Panc1 (cell line): ENCODE results near the gene ATOH7. TPM values are rescaled to one million over a fixed set of nuclear protein-coding genes. Genes with fewer than 3 reads are reported as not detected.

ENCODE experiments used
- ATAC-seq: fragments of 200-7000 bp; cut with Tn5 transposase; 2 replicates; pipeline ENCODE4 v1.9.1; 2020; ENCODE audit warnings: mild to moderate bottlenecking, moderate library complexity
- BruUV-seq: library from RNA; stranded (reverse); fragments of 400-500 nt; replicated peaks from 2 replicates; lab custom pipeline; 2021; lab: Mats Ljungman, UMichigan
- CTCF ChIA-PET: fragments of 300-600 bp; sonication (Branson Sonifier 250); formaldehyde crosslinking; loops from one replicate; lab custom pipeline; 2022; ENCODE audit warnings: antibody characterized with exemption; lab: Charles Lee
- POLR2A ChIA-PET: fragments of 300-600 bp; sonication (Branson Sonifier 250); formaldehyde crosslinking; loops from one replicate; lab custom pipeline; 2022; ENCODE audit warnings: antibody characterized with exemption; lab: Charles Lee
- DNase-seq: peaks from one replicate; pipeline ENCODE4 v3.0.0-alpha.2; 2010; ENCODE audit warnings: low read depth, low spot score
- H3K27ac ChIP-seq: 2 replicates; pipeline ENCODE4 v1.5.1; 2011; ENCODE audit warnings: mild to moderate bottlenecking, low read length, inconsistent platforms
- H3K27me3 ChIP-seq: fragments of 200-500 bp; sonication (Bioruptor generic); 2 replicates; pipeline ENCODE4 v1.6.0; 2014; ENCODE audit warnings: low read length, inconsistent platforms; ENCODE audit not compliant: control insufficient read depth, insufficient read depth
- H3K36me3 ChIP-seq: fragments of 200-500 bp; sonication (Bioruptor generic); 2 replicates; pipeline ENCODE4 v1.5.1; 2014; ENCODE audit warnings: inconsistent platforms, mild to moderate bottlenecking, low read length, moderate library complexity; ENCODE audit not compliant: control insufficient read depth, insufficient read depth
- H3K4me1 ChIP-seq: 2 replicates; pipeline ENCODE4 v1.5.1; 2011; ENCODE audit warnings: inconsistent platforms, mild to moderate bottlenecking, low read length, moderate library complexity; ENCODE audit not compliant: control insufficient read depth, insufficient read depth
- H3K4me3 ChIP-seq, 2 experiments: 2 replicates each; pipeline ENCODE4 v1.5.1; 2011 to 2012; ENCODE audit warnings: low read depth in 2 of 2, low read length in 2 of 2, mild to moderate bottlenecking in 2 of 2, inconsistent platforms in 1 of 2, moderate library complexity in 1 of 2
- H3K9me3 ChIP-seq: fragments of 200-500 bp; sonication (Bioruptor generic); 2 replicates; pipeline ENCODE4 v1.5.1; 2014; ENCODE audit warnings: low read depth, mild to moderate bottlenecking, inconsistent platforms, low read length, moderate library complexity; ENCODE audit not compliant: control insufficient read depth, insufficient read depth
- CTCF ChIP-seq: fragments of 450-650 bp; IDR thresholded peaks from 2 replicates; pipeline ENCODE4 v1.5.1; 2017; ENCODE audit warnings: mild to moderate bottlenecking
- POLR2AphosphoS5 ChIP-seq: IDR thresholded peaks from 2 replicates; pipeline ENCODE4 v1.6.1; 2012; ENCODE audit warnings: mild to moderate bottlenecking, low read depth, low read length, moderate library complexity
- REST ChIP-seq, 2 experiments: IDR thresholded peaks; 2 replicates each; pipeline ENCODE4 v1.6.1; 2011 to 2012; ENCODE audit warnings: low read depth in 2 of 2, control low read depth in 1 of 2, low read length in 1 of 2, mild to moderate bottlenecking in 1 of 2, moderate library complexity in 1 of 2; ENCODE audit not compliant: insufficient read depth in 1 of 2
- SIN3A ChIP-seq: IDR thresholded peaks from 2 replicates; pipeline ENCODE4 v1.6.1; 2012; ENCODE audit warnings: low read depth, mild to moderate bottlenecking, low read length, moderate library complexity, borderline replicate concordance; ENCODE audit not compliant: insufficient read depth
- TCF7L2 ChIP-seq: IDR thresholded peaks from 2 replicates; pipeline ENCODE4 v1.6.1; 2011; ENCODE audit warnings: mild to moderate bottlenecking, low read depth, low read length, inconsistent platforms
- in situ Hi-C: cut with HindIII; loops from 2 replicates; pipeline ENCODE4 v1.10.0; 2016; ENCODE audit warnings: low sequenced_read_pairs, low pct_unique_long_range_greater_than_20kb
- intact Hi-C: fragments of 100-400 bp; cut with micrococcal nuclease; formaldehyde crosslinking; loops from one replicate; pipeline ENCODE4 v1.10.0; 2022; ENCODE audit not compliant: unreplicated experiment
- total RNA-seq: library from RNA; stranded (reverse); gene quantifications from one replicate; pipeline ENCODE4 v1.2.1, GENCODE V29; 2021; ENCODE audit not compliant: unreplicated experiment

Gene ATOH7
- total RNA-seq, 1 experiment from 2014 or later = 0.28 TPM

GRCh38 chr10:68231106-68231816, 652 bp downstream of the ATOH7 start:
- Histone ChIP-seq H3K27me3 (no peaks in the 10 kb centered on the region), H3K4me1 (peaks cover 12% of the 10 kb centered on the region), H3K27ac (peak overlapping the region; percentile 85), H3K4me3 (peak overlapping the region; percentile 59 to 79), H3K9me3 (no peaks in the 10 kb centered on the region), H3K36me3 (no peaks in the 10 kb centered on the region)
- ChIA-PET POLR2A (interaction anchor here (0.6 to 0.7 kb wide), 4 partner anchors 12 to 300 kb away, joined by 3 to 7 read pairs (median 4); no protein-coding TSS in a partner anchor), CTCF (interaction anchor here (1.1 kb wide), 1 partner anchor 19 kb away, joined by 6 read pairs; no protein-coding TSS in a partner anchor)
- in situ Hi-C loops = no loop called here
- DNase-seq (peak; percentile 48), ATAC-seq (peak; percentile 98)
- BruUV-seq = no TSS peak
- no peak for TF ChIP-seq REST (IDR thresholded peaks at IDR 0.05; ENCODE audit: insufficient read depth in 1 of 2, low read depth in 2 of 2, low read length in 1 of 2)
- TF ChIP-seq POLR2AphosphoS5 = peak; percentile 80
- TF ChIP-seq SIN3A = 0 out of 2 replicates have a peak, but pooled peaks have one; percentile 33
- peak; percentile 76 for TF ChIP-seq CTCF
- peak; percentile 33; the same call in 1 of the 2 replicates for TF ChIP-seq TCF7L2
- intact Hi-C loops = no loop called here

- no peak; the same call in 1 of the 2 replicates for TF ChIP-seq CTCF
- no peak for TF ChIP-seq SIN3A
- no peaks in the 10 kb centered on the region for H3K9me3 ChIP-seq
- no peak for ATAC-seq
- intact Hi-C loops = no loop called here
- H3K4me3 ChIP-seq = peak overlapping the region in 1 of 2 experiments; percentile 79; a peak in 2 of 4 replicates
- no peak for DNase-seq
- CTCF ChIA-PET = no interaction called here
- in situ Hi-C loops = no loop called here
- no TSS peak for BruUV-seq
- peaks cover 12% of the 10 kb centered on the region for H3K4me1 ChIP-seq
- H3K27me3 ChIP-seq = no peaks in the 10 kb centered on the region
- POLR2A ChIA-PET = interaction anchor here (0.6 kb wide), 2 partner anchors 13 to 335 kb away, joined by 3 to 5 read pairs; no protein-coding TSS in a partner anchor
- no peaks in the 10 kb centered on the region for H3K36me3 ChIP-seq
- peak overlapping the region; percentile 85 for H3K27ac ChIP-seq
These were observed 1.6 kb downstream of the ATOH7 start for GRCh38 chr10:68230268-68230667.
